ENCODE measurements around the gene SOX11. TPM values are rescaled to one million over a fixed set of nuclear protein-coding genes. Genes with fewer than 3 reads are reported as not detected.

Gene SOX11
- total RNA-seq, 1 donor from 2014 or later, result 83.2 TPM

DNA sequence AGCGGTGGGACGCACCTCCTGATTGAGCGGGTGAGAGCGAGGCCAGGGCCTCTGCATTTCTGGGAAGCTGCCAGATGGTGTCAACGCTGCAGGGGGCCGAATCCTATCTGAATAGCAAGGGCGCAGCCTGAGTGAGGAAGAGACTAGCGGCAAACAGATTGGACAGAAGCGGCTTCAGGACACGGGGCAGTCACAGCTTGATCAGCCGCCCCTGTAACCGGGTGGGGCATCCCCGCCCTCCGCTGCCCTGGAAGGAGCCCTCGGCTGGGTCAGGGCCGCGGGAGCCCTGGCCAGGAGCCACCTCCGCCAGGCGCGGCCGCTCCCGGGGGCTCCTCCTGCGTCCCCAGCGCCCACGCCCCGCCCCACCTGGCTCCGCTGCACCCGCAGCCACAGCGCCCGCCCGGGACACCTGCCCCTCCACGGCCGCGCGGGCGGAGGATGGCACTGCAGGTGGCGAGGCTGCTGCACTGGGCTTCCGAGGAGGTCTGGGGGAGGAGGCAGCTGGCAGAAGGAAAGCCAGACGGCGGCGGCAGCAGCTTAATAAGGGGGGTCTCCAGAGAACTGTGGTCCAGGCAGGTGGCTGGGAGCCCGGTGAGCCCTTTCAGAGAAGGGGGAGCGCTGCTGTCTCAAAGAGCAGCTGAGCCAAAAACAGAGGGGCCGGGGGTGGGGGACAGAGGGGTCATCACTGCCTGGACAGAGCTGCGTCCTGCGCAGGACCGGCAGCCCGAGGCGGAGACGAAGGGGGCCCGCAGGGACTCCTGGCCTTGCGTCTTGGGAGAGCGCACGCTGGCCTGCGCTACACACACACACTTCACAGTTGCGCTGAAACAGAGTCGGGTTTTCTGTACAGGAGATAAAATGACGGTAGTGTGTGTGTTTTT lies 18.8 kb upstream of the SOX11 start:
- peak overlapping the region; percentile 80 for H3K4me3 Mint-ChIP-seq
- H3K36me3 Mint-ChIP-seq, result no peaks in the 10 kb centered on the region
- H3K27me3 Mint-ChIP-seq, result peaks cover 19% of the 10 kb centered on the region
- no peak for DNase-seq (ENCODE audit: extremely low spot score, unreplicated experiment)
- H3K9me3 Mint-ChIP-seq, result no peaks in the 10 kb centered on the region
- TF ChIP-seq, protein P1, sequence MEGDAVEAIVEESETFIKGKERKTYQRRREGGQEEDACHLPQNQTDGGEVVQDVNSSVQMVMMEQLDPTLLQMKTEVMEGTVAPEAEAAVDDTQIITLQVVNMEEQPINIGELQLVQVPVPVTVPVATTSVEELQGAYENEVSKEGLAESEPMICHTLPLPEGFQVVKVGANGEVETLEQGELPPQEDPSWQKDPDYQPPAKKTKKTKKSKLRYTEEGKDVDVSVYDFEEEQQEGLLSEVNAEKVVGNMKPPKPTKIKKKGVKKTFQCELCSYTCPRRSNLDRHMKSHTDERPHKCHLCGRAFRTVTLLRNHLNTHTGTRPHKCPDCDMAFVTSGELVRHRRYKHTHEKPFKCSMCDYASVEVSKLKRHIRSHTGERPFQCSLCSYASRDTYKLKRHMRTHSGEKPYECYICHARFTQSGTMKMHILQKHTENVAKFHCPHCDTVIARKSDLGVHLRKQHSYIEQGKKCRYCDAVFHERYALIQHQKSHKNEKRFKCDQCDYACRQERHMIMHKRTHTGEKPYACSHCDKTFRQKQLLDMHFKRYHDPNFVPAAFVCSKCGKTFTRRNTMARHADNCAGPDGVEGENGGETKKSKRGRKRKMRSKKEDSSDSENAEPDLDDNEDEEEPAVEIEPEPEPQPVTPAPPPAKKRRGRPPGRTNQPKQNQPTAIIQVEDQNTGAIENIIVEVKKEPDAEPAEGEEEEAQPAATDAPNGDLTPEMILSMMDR (conservative IDR thresholded peaks at IDR 0.05), result peak; percentile 21
- H3K4me1 Mint-ChIP-seq (ENCODE audit: unreplicated experiment), result peaks cover 6% of the 10 kb centered on the region
- H3K27ac Mint-ChIP-seq, result no peak overlapping the region

DNA sequence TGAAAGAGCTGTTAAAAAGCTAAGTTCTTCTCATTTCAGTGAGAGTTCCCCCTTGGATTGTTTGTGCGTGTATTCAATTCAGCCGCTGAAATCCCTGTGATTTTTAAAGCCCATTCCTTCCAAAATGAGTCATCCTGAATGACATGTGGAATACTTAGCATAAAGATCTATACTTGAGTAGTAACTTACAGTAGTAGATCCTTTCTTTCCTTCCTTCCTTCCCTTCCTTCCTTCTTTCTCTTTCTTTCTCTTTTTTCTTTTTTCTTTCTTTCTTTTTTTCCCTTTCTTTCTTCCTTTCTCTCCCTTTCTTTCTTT lies 18.2 kb upstream of the SOX11 start:
- DNase-seq (ENCODE audit: extremely low spot score, unreplicated experiment), result no peak
- Mint-ChIP-seq H3K36me3 (no peaks in the 10 kb centered on the region), H3K27me3 (peaks cover 19% of the 10 kb centered on the region), H3K27ac (no peak overlapping the region), H3K4me3 (peak overlapping the region; percentile 75), H3K4me1 (ENCODE audit: unreplicated experiment) (peaks cover 6% of the 10 kb centered on the region), H3K9me3 (no peaks in the 10 kb centered on the region)
- TF ChIP-seq, protein P1 (conservative IDR thresholded peaks at IDR 0.05), result no peak

DNA sequence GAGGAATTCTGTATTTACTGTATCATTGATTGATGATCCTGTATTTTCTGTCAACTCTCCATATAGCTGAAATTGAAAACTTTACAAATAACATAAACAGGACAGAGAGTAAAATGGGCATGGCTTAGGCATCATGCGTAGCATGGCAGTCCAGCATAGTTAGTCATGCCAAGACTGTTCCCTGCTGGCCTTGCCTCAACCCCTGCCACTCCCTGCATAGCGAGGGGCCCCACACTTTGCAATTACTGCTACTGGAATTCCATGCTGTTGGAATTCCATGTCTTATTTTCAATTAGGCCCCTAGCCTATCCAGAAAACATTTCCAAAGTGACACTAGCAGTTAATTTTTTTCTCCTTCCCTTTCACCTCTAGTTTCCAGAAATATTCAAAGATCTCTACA lies 15.1 kb upstream of the SOX11 start:
- peaks cover 7% of the 10 kb centered on the region for H3K9me3 Mint-ChIP-seq

DNA sequence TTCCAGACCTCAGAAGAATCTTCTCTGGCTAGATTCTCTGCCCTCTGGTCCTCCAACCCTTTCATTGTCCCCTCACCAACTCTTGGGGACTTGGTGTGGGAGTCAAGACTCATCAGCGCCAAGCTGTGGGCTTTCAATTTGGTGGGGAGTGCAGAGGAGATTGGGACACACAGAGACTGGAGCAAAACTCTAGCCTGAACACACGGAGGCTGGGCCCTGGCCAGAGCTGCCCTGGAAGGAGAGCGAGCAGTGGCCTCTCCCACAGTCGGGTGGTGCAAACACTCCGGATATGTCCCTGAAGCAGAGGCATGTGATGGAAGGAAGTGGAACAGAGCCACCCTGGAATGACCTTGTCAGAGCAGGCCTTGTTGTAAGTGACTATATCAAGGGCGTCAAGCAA lies 8.7 kb upstream of the SOX11 start:
- Mint-ChIP-seq H3K27ac (no peak overlapping the region), H3K4me3 (no peak overlapping the region), H3K36me3 (peaks cover 6% of the 10 kb centered on the region), H3K27me3 (no peaks in the 10 kb centered on the region), H3K4me1 (ENCODE audit: unreplicated experiment) (peaks cover 10% of the 10 kb centered on the region), H3K9me3 (peaks cover 7% of the 10 kb centered on the region)
- DNase-seq (ENCODE audit: extremely low spot score, unreplicated experiment), result no peak
- TF ChIP-seq, protein P1 (conservative IDR thresholded peaks at IDR 0.05), result no peak

More for the DNA sequence above, 15.1 kb upstream of the SOX11 start:
- peaks cover 6% of the 10 kb centered on the region for H3K4me1 Mint-ChIP-seq (ENCODE audit: unreplicated experiment)
- peaks cover 19% of the 10 kb centered on the region for H3K27me3 Mint-ChIP-seq
- no peak overlapping the region for H3K27ac Mint-ChIP-seq
- DNase-seq (ENCODE audit: extremely low spot score, unreplicated experiment), result no peak
- no peak overlapping the region for H3K4me3 Mint-ChIP-seq
- TF ChIP-seq, protein P1 (conservative IDR thresholded peaks at IDR 0.05), result no peak
- peaks cover 6% of the 10 kb centered on the region for H3K36me3 Mint-ChIP-seq

DNA sequence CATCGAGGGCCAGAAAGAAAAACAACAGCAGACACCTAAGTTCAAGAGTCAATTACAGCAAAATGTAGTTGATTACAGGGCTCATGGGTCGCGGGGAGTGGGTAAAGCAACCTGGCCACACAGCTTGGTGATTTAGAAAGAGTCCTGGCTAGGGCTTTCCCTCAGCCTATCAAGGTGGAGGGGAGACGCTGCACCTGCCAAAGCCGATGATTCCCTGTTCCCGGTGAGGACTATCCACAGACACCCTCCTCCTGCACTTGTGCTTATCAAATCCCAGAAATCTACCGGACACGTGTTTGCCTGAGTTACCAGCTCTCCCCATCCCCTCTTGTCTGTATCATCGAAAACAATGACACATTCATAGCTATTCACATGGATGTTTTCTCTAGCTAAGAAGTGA lies 7.0 kb upstream of the SOX11 start:
- Mint-ChIP-seq H3K9me3 (peaks cover 7% of the 10 kb centered on the region), H3K4me3 (no peak overlapping the region), H3K4me1 (ENCODE audit: unreplicated experiment) (peaks cover 21% of the 10 kb centered on the region), H3K36me3 (peaks cover 6% of the 10 kb centered on the region), H3K27me3 (no peaks in the 10 kb centered on the region), H3K27ac (no peak overlapping the region)
- DNase-seq (ENCODE audit: extremely low spot score, unreplicated experiment), result no peak
- TF ChIP-seq, protein P1 (conservative IDR thresholded peaks at IDR 0.05), result no peak

All from type B pancreatic cell (in vitro differentiated cells).